Skeletal muscle satellite cell (primary cell): ENCODE results near the gene SLC6A8.
"Not testable (repeated sequence)": the region's sequence is repeated elsewhere in the genome, so short reads cannot be mapped to it uniquely, and the experiment has no call there.

Experiments
- H3K27me3 ChIP-seq: 2 replicates; pipeline ENCODE4 v1.7.0; 2013; ENCODE audit warnings: low read length; ENCODE audit not compliant: control insufficient read depth, insufficient read depth
- H3K36me3 ChIP-seq: 2 replicates; pipeline ENCODE4 v1.7.0; 2013; ENCODE audit warnings: mild to moderate bottlenecking, control low read depth, low read length; ENCODE audit not compliant: insufficient read depth
- H3K4me1 ChIP-seq: 2 replicates; pipeline ENCODE4 v1.7.0; 2013; ENCODE audit warnings: low read length; ENCODE audit not compliant: control insufficient read depth, insufficient read depth
- H3K4me2 ChIP-seq: 2 replicates; pipeline ENCODE4 v1.7.0; 2013; ENCODE audit warnings: mild to moderate bottlenecking, low read length
- H3K4me3 ChIP-seq: 2 replicates; pipeline ENCODE4 v1.7.0; 2013; ENCODE audit warnings: low read length
- H3K9ac ChIP-seq: 2 replicates; pipeline ENCODE4 v1.7.0; 2013; ENCODE audit warnings: mild to moderate bottlenecking, low read depth, low read length, moderate library complexity
- H3K9me3 ChIP-seq: replicated peaks from 2 replicates; pipeline ENCODE4 v1.7.0; 2013; ENCODE audit warnings: mild to moderate bottlenecking, control low read depth, low read length

SLC6A8 gene

GRCh38 chrX:153669901-153670731 is 17.6 kb upstream of the SLC6A8 start:
- H3K4me1 ChIP-seq, result no peaks in the 10 kb centered on the region
- peaks cover 17% of the 10 kb centered on the region for H3K27me3 ChIP-seq
- no peak overlapping the region for H3K4me2 ChIP-seq
- H3K36me3 ChIP-seq, result no peaks in the 10 kb centered on the region
- H3K9me3 ChIP-seq, result no peaks in the 10 kb centered on the region
- no peak overlapping the region for H3K4me3 ChIP-seq
- H3K9ac ChIP-seq, result no peak overlapping the region

- no peak overlapping the region for H3K9ac ChIP-seq
- H3K4me2 ChIP-seq, result no peak overlapping the region
- H3K9me3 ChIP-seq, result no peaks in the 10 kb centered on the region
- no peaks in the 10 kb centered on the region for H3K36me3 ChIP-seq
- no peak overlapping the region for H3K4me3 ChIP-seq
- peaks cover 13% of the 10 kb centered on the region for H3K27me3 ChIP-seq
- H3K4me1 ChIP-seq, result no peaks in the 10 kb centered on the region
Measured at GRCh38 chrX:153670748-153671588, 16.8 kb upstream of the SLC6A8 start.

DNA sequence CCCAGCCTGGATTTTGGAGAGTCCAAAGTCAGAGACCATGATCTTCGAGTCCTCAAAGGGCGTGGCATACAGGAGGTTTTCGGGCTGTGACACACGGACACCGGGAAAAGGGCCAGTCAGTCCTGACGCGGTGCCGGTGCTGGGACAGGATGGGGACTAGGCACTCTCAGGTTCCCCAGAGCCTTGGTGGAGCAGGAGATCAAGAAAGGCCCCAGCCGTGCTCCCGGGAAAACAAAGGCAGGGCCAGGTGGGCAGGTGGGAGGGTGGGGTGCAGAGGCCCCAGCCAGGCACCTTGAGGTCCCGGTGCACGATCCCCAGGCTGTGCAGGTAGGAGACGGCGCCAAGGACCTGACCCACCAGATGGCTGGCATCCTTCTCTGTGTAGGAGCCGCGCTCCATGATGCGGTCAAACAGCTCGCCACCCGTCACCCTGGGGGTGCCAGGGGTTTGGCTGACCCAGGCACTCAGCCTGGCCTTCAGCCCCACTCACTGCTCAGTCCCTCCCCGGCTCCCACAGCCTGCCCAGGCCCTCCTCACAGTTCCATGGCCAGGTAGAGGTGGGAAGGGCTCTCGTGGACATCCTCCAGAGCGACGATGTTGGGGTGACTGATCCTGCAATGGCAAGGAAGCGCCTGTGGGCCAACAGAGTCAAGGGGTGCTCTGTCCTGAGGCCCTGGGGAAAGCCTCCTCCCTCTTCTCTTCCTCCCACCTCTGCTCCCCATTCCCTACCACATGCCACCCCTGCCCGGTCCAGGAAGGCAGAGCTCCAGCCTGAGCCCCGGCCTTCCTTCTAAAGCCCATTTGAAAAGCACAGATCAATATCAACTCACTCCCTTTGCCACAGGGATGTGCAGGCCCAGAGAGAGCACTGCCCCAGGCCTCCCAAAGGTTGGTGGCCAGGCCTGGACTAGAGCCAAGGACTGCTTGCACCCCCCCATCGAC is 15.9 kb upstream of the SLC6A8 start:
- Histone ChIP-seq H3K9me3 (no peaks in the 10 kb centered on the region), H3K4me1 (no peaks in the 10 kb centered on the region), H3K27me3 (peaks cover 13% of the 10 kb centered on the region), H3K9ac (no peak overlapping the region), H3K4me2 (no peak overlapping the region), H3K36me3 (no peaks in the 10 kb centered on the region), H3K4me3 (no peak overlapping the region)

GRCh38 chrX:153672531-153673427 is 14.9 kb upstream of the SLC6A8 start:
- Histone ChIP-seq H3K4me3 (no peak overlapping the region), H3K36me3 (no peaks in the 10 kb centered on the region), H3K27me3 (peaks cover 13% of the 10 kb centered on the region), H3K4me1 (no peaks in the 10 kb centered on the region), H3K9ac (no peak overlapping the region), H3K9me3 (no peaks in the 10 kb centered on the region), H3K4me2 (no peak overlapping the region)

GRCh38 chrX:153673428-153674218 is 14.1 kb upstream of the SLC6A8 start, which contains the start of gene PNCK:
Gene PNCK, minus strand, starts transcription at chrX:153673813. Its CDS starts 737 bp downstream, at chrX:153673076.
- Histone ChIP-seq H3K36me3 (no peaks in the 10 kb centered on the region), H3K27me3 (peaks cover 13% of the 10 kb centered on the region), H3K4me3 (no peak within 1 kb of the TSS), H3K4me1 (no peaks in the 10 kb centered on the region), H3K9me3 (no peaks in the 10 kb centered on the region), H3K9ac (no peak within 1 kb of the TSS), H3K4me2 (no peak within 1 kb of the TSS)

DNA sequence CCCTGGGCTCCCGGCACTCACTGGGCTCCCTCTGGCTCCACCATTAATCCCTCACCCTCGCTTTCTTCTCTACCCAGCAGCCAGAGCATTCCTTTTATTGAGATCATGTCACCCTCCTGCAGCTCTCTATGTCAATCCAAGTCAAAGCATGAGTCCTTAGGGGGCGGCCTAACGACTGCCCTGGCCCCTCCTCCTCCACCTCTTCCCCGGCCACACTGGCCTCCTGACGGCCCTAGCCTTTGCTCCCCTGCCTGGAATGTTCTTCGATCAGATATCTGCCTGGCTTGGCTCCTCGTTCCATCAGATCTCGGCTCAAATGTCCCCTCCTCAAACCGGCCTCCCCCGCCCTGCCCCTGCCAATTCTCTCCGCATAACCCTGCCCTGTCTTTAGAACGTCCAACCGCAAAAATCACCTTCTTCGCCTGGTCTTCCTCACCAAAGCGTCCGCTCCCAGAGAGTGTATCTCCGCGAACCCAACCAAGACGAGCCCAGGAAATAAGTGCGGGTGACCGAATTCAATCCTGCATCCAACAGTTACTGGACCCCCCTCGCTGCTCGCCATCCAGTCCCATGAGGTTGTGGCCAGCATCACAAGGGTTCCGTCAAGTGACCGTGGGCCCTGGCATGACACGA is 13.4 kb upstream of the SLC6A8 start:
- Histone ChIP-seq H3K4me3 (no peak overlapping the region), H3K4me1 (no peaks in the 10 kb centered on the region), H3K27me3 (peaks cover 18% of the 10 kb centered on the region), H3K9me3 (no peaks in the 10 kb centered on the region), H3K4me2 (no peak overlapping the region), H3K9ac (no peak overlapping the region), H3K36me3 (no peaks in the 10 kb centered on the region)

DNA sequence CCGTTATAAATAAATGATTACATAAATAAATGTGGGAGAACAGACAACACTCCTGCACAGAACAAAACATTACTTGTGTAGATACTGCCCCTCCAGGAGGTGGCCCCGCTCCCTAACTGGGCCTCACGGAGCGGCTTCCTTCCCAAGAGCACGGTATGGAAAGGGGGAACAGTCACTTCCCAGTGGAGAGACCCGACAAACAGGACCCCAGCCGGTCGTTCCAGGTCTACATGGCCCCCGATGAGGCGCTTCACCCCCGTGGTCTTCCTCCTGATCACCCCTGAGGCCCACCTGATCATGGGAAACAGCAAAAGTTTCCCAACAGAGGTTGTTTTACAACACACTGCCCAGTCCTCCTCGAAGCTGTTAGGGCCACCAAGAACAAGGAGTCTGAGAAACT is 6.6 kb upstream of the SLC6A8 start:
- Histone ChIP-seq H3K27me3 (peaks cover 12% of the 10 kb centered on the region), H3K9ac (no peak overlapping the region), H3K4me3 (no peak overlapping the region), H3K9me3 (no peaks in the 10 kb centered on the region), H3K4me2 (no peak overlapping the region), H3K4me1 (no peaks in the 10 kb centered on the region), H3K36me3 (no peaks in the 10 kb centered on the region)

GRCh38 chrX:153683486-153683885 is 4.2 kb upstream of the SLC6A8 start:
- H3K9me3 ChIP-seq, H3K4me3 ChIP-seq, H3K4me1 ChIP-seq, H3K9ac ChIP-seq, H3K4me2 ChIP-seq, H3K36me3 ChIP-seq: not testable (repeated sequence)
- peaks cover 12% of the 10 kb centered on the region for H3K27me3 ChIP-seq

DNA sequence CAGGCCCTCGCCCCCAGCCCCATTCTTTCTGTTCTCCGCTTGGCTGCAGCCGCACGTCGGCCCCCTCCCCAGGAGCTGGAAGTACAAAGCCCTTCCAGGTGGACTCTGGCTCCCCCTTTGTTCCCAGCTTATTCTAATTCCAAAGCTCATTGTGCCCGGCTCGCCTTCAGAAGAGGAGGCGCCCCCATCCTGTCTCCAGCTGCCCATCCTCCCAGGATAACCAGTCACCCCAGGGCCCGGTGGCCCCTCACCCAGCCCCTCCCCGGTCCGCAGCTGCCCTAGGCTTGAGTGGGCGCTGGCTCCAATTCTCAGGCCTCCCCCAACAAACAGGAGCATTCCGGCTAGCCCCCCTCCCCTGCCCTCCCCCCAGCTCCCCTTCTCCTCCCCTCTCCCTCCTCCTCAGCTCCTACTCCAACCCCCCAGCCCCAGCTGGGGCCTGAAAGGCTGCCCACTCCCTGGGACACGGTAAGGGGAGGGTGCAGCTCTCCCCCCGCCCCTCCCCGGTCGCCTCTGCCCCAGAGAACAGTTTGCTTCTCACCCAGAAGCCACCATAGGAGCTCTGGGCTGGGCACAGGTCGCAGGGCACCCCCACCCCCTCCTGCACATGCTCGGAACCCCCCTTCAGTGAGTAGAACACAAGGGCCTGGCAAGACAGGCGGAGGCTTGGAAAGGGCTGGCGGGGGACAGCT is 3.1 kb upstream of the SLC6A8 start:
- Histone ChIP-seq H3K4me3 (no peak overlapping the region), H3K4me1 (peaks cover 3% of the 10 kb centered on the region), H3K9ac (no peak overlapping the region), H3K4me2 (no peak overlapping the region), H3K36me3 (no peaks in the 10 kb centered on the region), H3K27me3 (peaks cover 6% of the 10 kb centered on the region), H3K9me3 (no peaks in the 10 kb centered on the region)
